HL-60/S4 (cell line): Measurements from ENCODE around the gene ECE2.
"Not testable (repeated sequence)": the region's sequence is repeated elsewhere in the genome, so short reads cannot be mapped to it uniquely, and the experiment has no call there.

Experiments
- in situ Hi-C: fragments of 300-500 bp; cut with MboI; formaldehyde crosslinking; loops from 2 replicates; pipeline ENCODE4 v1.14.3; 2022; ENCODE audit warnings: low sequenced_read_pairs

Gene ECE2

DNA sequence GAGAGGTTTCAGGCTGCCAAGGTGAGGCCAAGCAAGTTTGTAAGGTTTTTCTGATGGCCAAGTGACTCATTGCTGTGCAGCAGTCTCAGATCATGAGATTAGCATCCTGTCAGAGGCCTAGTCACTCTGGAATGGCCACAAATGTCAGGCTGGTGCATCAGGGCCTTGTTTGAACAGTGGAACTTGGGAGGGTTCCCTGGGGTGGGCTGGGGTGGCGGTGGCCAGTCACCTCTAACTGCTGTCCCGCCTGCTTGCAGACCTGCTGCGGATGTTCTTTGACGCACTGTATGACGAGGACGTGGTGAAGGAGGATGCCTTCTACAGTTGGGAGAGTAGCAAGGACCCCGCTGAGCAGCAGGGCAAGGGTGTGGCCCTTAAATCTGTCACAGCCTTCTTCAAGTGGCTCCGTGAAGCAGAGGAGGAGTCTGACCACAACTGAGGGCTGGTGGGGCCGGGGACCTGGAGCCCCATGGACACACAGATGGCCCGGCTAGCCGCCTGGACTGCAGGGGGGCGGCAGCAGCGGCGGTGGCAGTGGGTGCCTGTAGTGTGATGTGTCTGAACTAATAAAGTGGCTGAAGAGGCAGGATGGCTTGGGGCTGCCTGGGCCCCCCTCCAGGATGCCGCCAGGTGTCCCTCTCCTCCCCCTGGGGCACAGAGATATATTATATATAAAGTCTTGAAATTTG, 58.8 kb downstream of the ECE2 start:
- in situ Hi-C loops = no loop called here

DNA sequence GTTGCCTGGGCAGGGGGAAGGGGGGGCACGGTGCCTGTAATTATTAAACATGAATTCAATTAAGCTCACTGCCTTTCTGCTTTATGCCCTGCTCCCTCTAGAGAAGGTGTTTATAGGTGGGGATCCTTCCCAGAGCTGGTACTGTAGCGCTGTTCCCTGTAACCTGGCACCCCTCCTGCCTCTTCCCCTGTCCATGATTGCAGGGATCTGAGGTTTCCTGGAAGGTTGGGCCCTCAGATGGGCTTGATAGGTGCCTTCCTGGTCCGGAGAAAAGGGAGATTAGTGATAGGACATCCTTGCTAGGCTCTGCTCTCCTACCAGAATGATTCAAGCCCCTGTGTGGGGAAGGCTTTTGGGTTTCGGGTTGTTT, 59.5 kb downstream of the ECE2 start:
- in situ Hi-C loops = no loop called here

DNA sequence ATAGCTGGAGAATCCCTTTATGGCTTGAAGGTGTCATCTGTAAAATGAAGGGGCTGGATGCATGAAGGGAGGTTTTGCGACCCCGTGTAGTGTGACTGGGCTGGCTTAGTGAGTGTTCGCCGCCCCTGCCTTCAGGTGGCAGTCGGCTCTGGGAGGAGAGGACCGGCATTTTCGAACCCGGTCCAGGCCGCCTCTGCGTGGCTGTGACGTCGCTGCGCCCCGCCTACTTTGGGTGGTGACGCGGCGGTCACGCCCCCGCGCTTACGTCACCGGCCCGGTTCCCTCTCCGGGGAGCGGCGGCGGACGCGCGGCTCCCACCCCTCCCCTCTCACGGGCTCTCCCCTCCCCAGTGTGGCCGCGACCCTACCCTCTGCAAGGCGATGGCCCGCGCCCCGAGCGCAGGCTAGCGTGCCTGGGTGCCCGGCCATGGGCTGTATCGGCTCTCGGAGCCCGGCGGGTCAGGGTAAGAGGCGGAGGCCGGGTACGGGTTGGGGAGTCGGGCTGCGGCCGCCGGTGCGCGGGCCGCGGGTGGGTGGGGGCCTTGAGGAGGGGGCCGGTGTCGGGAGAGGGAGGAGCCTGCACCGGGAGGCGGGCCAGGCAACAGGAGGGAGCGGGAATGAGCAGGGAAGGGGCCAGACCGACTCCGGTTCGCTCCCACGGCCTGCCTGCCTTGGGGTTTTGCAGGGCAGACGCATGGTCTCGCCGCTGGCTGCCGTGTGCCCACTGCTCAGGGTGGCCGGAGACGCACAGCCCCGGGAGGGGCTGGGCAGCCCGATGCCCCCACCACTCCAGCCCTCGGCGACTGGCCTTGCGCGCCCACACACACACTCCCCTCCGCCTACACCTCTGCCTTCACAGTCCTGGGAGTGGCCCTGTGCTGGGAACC, 60.1 kb downstream of the ECE2 start:
- in situ Hi-C loops = no loop called here

DNA sequence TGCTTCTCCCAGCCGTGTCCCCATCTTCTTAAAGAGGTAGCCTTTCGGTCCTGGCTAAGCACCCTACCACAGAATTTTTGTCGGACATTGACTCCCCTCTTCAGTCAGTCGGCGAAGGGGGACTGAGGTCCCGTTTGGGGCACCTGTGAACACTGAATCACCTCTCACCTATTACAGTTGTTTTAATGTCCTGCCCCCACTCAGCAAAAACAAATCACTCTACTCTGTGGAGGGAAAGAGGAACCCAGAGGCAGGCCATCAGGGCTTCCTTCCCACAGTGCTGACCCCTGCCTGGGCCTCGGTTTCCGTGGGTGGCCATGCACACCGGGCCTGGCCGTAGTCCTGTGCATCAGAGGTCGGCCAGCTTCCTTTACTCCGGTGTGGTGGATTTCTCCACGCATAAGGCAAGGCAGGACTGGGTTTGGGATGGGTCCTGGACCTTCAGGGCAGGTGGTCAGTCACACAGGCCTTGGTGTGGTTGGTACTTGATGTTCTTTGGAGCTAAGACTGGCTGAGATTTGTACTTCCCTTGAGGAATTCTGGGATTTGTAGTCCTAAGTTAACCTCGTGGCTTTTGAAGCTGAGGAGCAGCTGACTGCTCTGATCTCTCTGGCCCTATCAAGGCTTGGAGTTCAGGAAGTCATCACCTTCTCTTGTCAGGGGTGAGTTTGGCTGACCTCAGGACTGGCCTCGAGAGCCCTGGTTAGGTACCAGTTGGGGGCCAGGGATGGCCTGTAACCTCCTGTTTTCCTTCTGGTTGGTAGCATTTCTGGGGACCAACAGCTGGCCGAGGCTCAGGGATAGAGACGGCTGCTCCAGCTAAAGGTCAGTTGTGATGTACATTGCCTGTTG, 61.0 kb downstream of the ECE2 start:
- in situ Hi-C loops = no loop called here

DNA sequence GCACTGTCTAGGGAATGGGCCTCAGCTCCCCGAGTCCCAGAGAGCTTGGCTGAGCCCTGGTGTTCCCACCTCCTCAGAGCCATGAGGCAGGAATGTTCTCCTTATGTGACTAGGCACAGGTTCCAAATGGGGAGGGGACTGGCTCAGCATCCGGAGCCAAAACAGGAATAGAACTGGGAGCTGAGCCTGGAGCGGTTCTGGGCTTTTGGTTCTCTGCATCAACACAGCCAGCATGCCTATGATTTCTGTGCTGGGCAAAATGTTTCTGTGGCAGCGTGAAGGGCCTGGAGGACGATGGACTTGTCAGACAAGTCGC, 61.5 kb downstream of the ECE2 start, which contains the start of gene FAM131A:
FAM131A (plus strand) TSS at position 202 of the 316 bp plus-strand sequence; CDS start at position 233, 31 bp downstream.
- in situ Hi-C loops = no loop called here

DNA sequence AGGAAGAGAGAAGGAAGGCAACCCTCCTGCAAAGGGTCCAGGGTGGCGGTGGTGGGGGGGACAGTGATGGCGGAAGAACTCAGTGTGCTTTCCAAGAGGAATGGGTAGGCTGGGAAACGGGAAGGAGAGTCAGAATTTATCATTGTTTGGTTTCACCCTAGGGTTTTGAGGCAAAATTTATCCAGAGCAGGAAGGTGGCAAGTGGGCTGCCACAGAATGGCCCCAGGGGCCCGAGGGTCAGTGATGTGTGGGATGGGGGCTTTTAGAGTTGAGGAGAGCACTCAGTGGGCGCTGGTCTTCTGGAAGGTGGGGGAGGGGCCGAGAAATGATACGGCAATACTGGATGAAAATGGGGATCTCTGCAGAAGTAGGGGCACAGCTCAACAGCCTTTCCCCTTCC, 62.2 kb downstream of the ECE2 start:
- in situ Hi-C loops = no loop called here

DNA sequence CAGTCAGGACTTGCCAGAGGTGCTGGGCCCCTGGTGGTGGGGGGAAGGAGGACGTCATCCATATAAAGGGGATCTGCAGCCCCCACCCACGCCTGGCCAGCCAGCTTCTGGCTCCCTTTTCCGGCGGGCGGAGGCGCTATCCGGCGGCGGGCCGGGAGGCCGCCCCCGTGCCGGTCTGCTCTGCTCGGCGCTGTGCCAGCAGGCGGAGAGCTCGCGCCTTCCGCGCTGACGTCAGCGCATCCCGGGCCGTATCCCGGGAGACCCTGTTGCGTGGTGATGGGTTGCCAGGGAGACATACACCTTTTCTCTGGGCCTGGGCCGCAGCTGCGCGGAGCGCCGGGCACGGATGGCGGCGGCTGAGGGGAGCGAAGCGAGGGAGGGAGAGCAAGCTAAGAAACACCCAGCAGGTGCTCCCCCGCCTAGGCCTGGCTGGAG, 62.7 kb downstream of the ECE2 start:
- in situ Hi-C loops = no loop called here

DNA sequence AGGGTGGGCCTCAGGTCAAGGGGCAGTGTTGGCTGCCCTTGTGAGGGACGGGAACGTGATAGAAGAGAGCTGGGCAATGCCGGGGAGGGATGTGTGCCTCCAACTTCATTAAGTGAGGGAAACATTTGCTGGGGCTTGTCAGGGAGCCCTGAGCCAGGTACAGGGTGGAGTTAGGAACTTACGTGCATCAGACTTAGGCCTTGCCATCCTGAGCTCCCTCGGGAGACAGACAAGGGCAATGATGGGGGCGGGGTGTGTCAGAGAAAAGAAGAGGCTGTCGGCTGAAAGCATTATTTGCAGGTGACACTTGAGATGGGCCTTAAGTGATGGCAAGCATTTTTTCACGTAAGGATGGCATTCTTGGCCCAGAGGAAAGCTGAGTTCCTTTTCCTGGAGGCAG, 63.2 kb downstream of the ECE2 start:
- in situ Hi-C loops = no loop called here

DNA sequence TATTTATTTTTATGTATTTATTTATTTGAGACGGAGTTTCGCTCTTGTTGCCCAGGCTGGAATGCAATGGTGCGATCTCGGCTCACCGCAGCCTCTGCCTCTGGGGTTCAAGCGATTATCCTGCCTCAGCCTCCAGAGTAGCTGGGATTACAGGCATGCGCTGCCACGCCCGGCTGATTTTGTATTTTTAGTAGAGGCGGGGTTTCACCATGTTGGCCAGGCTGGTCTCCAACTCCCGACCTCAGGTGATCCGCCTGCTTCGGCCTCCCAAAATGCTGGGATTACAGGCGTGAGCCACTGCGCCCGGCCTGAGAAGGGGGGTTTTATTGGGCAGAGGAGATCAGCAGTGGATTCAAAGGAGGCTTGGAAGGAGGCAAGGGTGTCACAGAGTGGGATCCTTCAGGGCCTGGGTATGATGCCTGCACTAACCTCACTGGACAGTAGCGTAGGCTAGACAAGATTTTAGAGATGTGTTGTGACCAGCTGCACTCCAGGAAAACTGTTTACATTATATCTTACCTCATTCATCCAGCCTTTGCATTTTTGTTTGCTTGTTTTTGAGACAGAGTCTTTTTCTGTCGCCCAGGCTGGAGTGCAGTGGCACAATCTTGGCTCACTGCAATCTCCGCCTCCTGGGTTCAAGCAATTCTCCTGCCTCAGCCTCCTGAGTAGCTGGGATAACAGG, 63.8 kb downstream of the ECE2 start:
- in situ Hi-C loops = not testable (repeated sequence)

DNA sequence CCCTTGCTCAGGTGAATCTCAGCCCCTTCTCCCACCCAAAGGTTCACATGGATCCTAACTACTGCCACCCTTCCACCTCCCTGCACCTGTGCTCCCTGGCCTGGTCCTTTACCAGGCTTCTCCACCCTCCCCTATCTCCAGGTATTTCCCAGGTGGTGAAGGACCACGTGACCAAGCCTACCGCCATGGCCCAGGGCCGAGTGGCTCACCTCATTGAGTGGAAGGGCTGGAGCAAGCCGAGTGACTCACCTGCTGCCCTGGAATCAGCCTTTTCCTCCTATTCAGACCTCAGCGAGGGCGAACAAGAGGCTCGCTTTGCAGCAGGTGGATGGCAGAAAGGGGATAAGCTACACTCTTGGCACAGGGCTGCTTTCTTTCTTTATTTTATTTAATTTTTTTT, 66.1 kb downstream of the ECE2 start:
- in situ Hi-C loops = no loop called here
